Gastroesophageal sphincter (tissue), 3 donors: Measurements from ENCODE around the gene KHDC1.

Experiments used
- EP300 ChIP-seq: sonication (generic); formaldehyde crosslinking; IDR thresholded peaks from one replicate; pipeline ENCODE4 v1.6.1; 2017; ENCODE audit warnings: antibody characterized with exemption, mild to moderate bottlenecking
- POLR2A ChIP-seq, 2 donors: fragments of 450-650 bp; IDR thresholded peaks; one replicate each; pipeline ENCODE4 v1.6.1; 2017; ENCODE audit warnings: antibody characterized with exemption in 2 of 2, mild to moderate bottlenecking in 2 of 2, moderate library complexity in 1 of 2
- POLR2AphosphoS5 ChIP-seq: sonication (generic); formaldehyde crosslinking; IDR thresholded peaks from one replicate; pipeline ENCODE4 v1.6.1; 2017; ENCODE audit warnings: antibody characterized with exemption
- TF ChIP-seq, protein P1 (sequence below), 4 experiments: fragments of 200-600 bp in 2 of 4; fragments of 450-650 bp in 2 of 4; sonication (generic) in 1 of 4; IDR thresholded peaks; one replicate each; pipeline ENCODE4 v1.5.1; 2017 to 2019; ENCODE audit warnings: antibody characterized with exemption in 4 of 4, mild to moderate bottlenecking in 2 of 4, moderate library complexity in 2 of 4

DNA sequence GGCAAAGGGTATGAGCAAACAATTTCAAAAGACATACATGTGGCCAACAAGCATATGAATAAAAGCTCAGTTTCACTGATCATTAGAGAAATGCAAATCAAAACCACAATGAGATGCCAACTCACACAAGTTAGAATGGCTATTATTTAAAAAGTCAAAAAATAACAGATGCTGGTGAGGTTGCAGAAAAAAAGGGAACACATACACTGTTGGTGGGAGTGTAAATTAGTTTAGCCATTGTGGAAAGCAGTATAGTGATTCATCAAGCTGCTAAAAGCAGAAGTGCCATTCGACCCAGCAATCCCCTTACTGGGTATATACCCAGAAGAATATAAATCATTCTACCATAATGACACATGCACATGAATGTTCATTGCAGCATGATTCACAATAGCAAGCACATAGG is 31.0 kb downstream of the KHDC1 start:
- TF ChIP-seq, protein P1, sequence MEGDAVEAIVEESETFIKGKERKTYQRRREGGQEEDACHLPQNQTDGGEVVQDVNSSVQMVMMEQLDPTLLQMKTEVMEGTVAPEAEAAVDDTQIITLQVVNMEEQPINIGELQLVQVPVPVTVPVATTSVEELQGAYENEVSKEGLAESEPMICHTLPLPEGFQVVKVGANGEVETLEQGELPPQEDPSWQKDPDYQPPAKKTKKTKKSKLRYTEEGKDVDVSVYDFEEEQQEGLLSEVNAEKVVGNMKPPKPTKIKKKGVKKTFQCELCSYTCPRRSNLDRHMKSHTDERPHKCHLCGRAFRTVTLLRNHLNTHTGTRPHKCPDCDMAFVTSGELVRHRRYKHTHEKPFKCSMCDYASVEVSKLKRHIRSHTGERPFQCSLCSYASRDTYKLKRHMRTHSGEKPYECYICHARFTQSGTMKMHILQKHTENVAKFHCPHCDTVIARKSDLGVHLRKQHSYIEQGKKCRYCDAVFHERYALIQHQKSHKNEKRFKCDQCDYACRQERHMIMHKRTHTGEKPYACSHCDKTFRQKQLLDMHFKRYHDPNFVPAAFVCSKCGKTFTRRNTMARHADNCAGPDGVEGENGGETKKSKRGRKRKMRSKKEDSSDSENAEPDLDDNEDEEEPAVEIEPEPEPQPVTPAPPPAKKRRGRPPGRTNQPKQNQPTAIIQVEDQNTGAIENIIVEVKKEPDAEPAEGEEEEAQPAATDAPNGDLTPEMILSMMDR (IDR thresholded peaks at IDR 0.05), result no peak
- TF ChIP-seq EP300 (no peak), POLR2A (IDR thresholded peaks at IDR 0.05) (no peak), POLR2AphosphoS5 (no peak)
